AG09319 (cell line): ENCODE data around the gene MAN2A2.
A peak's percentile ranks its signal among the peaks of the same experiment; 100 is the strongest.

Experiments used
- DNase-seq: peaks from one replicate; pipeline ENCODE4 v3.0.0-alpha.2; 2010; ENCODE audit warnings: low read depth; ENCODE audit errors: extremely low read depth
- TF ChIP-seq, protein P1 (sequence below): IDR thresholded peaks from 2 replicates; pipeline ENCODE4 v1.5.1; 2011; ENCODE audit warnings: low read depth, mild to moderate bottlenecking, inconsistent platforms, low read length, moderate library complexity

The MAN2A2 gene

DNA sequence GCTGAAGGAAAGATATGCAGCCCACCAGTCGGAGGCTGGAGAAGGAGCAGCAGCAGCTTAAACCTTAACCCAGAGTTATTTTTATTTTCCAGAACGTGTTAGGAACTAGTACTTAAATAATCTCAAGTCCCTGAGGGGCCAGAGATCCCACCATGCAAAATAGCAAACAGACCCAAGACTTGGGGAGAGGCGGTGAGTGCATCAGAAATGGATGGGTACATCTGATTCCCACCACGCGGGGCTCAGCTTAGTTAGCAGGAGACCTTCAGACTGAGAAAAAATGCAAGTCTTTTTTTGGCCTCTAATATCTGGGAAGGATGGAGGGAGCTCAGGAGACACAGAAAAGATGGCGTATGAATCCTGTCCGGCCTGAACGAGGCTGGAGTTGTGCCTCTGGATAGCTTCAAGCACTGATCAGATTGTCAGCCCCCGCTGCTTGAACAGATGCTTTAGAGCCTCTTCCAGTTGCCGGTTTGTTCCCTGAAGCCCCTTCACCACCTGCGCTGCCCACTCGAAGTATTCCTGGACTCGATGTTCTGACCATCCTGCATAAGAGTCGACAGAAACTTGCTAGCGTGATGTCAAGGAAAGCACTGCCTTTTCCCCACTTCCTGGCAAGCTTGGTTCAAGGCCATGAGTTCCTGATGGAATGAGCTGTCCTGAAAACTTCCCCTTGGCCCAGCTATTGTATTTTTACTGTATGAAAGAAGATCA is 27.9 kb downstream of the MAN2A2 start:
- TF ChIP-seq, protein P1, sequence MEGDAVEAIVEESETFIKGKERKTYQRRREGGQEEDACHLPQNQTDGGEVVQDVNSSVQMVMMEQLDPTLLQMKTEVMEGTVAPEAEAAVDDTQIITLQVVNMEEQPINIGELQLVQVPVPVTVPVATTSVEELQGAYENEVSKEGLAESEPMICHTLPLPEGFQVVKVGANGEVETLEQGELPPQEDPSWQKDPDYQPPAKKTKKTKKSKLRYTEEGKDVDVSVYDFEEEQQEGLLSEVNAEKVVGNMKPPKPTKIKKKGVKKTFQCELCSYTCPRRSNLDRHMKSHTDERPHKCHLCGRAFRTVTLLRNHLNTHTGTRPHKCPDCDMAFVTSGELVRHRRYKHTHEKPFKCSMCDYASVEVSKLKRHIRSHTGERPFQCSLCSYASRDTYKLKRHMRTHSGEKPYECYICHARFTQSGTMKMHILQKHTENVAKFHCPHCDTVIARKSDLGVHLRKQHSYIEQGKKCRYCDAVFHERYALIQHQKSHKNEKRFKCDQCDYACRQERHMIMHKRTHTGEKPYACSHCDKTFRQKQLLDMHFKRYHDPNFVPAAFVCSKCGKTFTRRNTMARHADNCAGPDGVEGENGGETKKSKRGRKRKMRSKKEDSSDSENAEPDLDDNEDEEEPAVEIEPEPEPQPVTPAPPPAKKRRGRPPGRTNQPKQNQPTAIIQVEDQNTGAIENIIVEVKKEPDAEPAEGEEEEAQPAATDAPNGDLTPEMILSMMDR = no peak

DNA sequence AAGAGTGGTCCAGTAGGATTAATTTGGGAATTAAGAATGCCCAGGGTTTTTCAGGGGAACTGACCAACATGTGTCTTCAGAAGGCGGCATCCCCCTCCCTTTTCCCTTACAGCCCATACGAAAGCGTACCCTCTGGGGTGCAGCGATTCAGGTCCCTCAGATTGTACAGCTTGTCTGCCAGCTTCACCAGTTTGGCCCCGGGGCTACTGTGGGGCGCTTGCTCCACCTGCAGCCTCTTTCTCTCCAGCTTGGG is 28.4 kb downstream of the MAN2A2 start:
- TF ChIP-seq, protein P1 = no peak
- DNase-seq = no peak

More for the DNA sequence above, 27.9 kb downstream of the MAN2A2 start:
- no peak for DNase-seq

- TF ChIP-seq, protein P1 = peak; percentile 88
- peak; percentile 43 for DNase-seq
These were observed 28.9 kb downstream of the MAN2A2 start, which contains the start of gene HDDC3 for GRCh38 chr15:90931828-90932659. HDDC3 (minus strand) TSS chr15:90932549; CDS start chr15:90932540, 9 bp downstream.

DNA sequence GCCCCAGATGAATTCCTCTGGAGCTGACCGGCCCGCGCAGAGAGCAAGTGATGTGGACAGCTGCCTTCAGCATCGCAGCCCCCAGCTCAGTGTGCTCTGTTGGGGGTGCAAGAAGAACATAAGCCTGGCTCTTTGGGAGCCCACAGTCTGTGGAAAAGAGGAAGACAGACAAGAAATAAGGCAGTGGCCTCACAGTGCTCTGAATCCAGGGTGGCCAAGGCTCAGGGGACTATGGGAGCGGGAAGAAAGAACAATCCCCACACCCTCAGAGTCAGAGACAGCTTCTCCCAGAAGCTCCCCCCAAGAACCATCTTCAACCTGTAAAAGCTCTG is 29.5 kb downstream of the MAN2A2 start:
- TF ChIP-seq, protein P1 = no peak
- DNase-seq = no peak

GRCh38 chr15:90933301-90933700 is 30.2 kb downstream of the MAN2A2 start:
- TF ChIP-seq, protein P1 = no peak
- DNase-seq = no peak

DNA sequence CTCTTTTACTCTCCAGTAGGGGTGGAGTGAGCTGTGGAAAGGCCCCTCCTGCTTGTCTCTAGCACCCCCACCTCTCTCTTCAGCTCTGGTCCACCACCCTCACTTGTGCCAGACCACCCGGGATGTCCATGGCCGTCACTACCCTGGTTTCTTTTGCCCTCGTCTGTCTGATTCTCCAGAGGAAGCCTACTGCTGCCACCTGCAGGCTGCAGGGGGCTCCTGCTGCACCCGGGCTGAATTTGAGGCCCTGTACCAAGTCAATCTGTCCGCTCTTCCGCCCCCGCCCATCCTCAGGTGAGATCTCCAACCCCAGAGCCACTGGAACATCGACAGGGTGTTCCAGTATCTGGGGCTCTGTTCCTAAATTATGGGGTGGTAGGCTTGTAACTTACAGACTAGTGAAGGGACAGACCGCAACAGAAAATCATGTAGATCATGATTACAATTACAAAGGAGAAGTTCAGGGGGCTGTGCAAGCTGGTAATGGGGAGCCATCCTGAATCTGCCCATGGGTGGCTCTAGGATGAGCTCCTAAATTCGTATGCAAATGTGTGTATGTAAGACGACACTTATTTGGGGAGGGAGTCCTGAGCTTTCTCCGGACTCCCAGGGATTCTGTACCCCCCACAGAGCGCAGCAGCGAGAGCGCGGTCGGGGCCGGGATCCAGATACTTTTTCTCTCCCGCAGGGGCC is 31.3 kb downstream of the MAN2A2 start:
- peak; percentile 49 for DNase-seq
- TF ChIP-seq, protein P1 = peak; percentile 96
